Panc1 (cell line): ENCODE data around the gene SPARC. TPM values are rescaled to one million over a fixed set of nuclear protein-coding genes. Genes with fewer than 3 reads are reported as not detected.

Experiments
- ATAC-seq: fragments of 200-7000 bp; cut with Tn5 transposase; 2 replicates; pipeline ENCODE4 v1.9.1; 2020; ENCODE audit warnings: mild to moderate bottlenecking, moderate library complexity
- BruUV-seq: library from RNA; stranded (reverse); fragments of 400-500 nt; replicated peaks from 2 replicates; lab custom pipeline; 2021; lab: Mats Ljungman, UMichigan
- CTCF ChIA-PET: fragments of 300-600 bp; sonication (Branson Sonifier 250); formaldehyde crosslinking; loops from one replicate; lab custom pipeline; 2022; ENCODE audit warnings: antibody characterized with exemption; lab: Charles Lee
- POLR2A ChIA-PET: fragments of 300-600 bp; sonication (Branson Sonifier 250); formaldehyde crosslinking; loops from one replicate; lab custom pipeline; 2022; ENCODE audit warnings: antibody characterized with exemption; lab: Charles Lee
- DNase-seq: peaks from one replicate; pipeline ENCODE4 v3.0.0-alpha.2; 2010; ENCODE audit warnings: low read depth, low spot score
- H3K27ac ChIP-seq: 2 replicates; pipeline ENCODE4 v1.5.1; 2011; ENCODE audit warnings: mild to moderate bottlenecking, low read length, inconsistent platforms
- H3K27me3 ChIP-seq: fragments of 200-500 bp; sonication (Bioruptor generic); 2 replicates; pipeline ENCODE4 v1.6.0; 2014; ENCODE audit warnings: low read length, inconsistent platforms; ENCODE audit not compliant: control insufficient read depth, insufficient read depth
- H3K36me3 ChIP-seq: fragments of 200-500 bp; sonication (Bioruptor generic); 2 replicates; pipeline ENCODE4 v1.5.1; 2014; ENCODE audit warnings: inconsistent platforms, mild to moderate bottlenecking, low read length, moderate library complexity; ENCODE audit not compliant: control insufficient read depth, insufficient read depth
- H3K4me1 ChIP-seq: 2 replicates; pipeline ENCODE4 v1.5.1; 2011; ENCODE audit warnings: inconsistent platforms, mild to moderate bottlenecking, low read length, moderate library complexity; ENCODE audit not compliant: control insufficient read depth, insufficient read depth
- H3K4me3 ChIP-seq, 2 experiments: 2 replicates each; pipeline ENCODE4 v1.5.1; 2011 to 2012; ENCODE audit warnings: low read depth in 2 of 2, low read length in 2 of 2, mild to moderate bottlenecking in 2 of 2, inconsistent platforms in 1 of 2, moderate library complexity in 1 of 2
- H3K9me3 ChIP-seq: fragments of 200-500 bp; sonication (Bioruptor generic); 2 replicates; pipeline ENCODE4 v1.5.1; 2014; ENCODE audit warnings: low read depth, mild to moderate bottlenecking, inconsistent platforms, low read length, moderate library complexity; ENCODE audit not compliant: control insufficient read depth, insufficient read depth
- CTCF ChIP-seq: fragments of 450-650 bp; IDR thresholded peaks from 2 replicates; pipeline ENCODE4 v1.5.1; 2017; ENCODE audit warnings: mild to moderate bottlenecking
- POLR2AphosphoS5 ChIP-seq: IDR thresholded peaks from 2 replicates; pipeline ENCODE4 v1.6.1; 2012; ENCODE audit warnings: mild to moderate bottlenecking, low read depth, low read length, moderate library complexity
- REST ChIP-seq, 2 experiments: IDR thresholded peaks; 2 replicates each; pipeline ENCODE4 v1.6.1; 2011 to 2012; ENCODE audit warnings: low read depth in 2 of 2, control low read depth in 1 of 2, low read length in 1 of 2, mild to moderate bottlenecking in 1 of 2, moderate library complexity in 1 of 2; ENCODE audit not compliant: insufficient read depth in 1 of 2
- SIN3A ChIP-seq: IDR thresholded peaks from 2 replicates; pipeline ENCODE4 v1.6.1; 2012; ENCODE audit warnings: low read depth, mild to moderate bottlenecking, low read length, moderate library complexity, borderline replicate concordance; ENCODE audit not compliant: insufficient read depth
- TCF7L2 ChIP-seq: IDR thresholded peaks from 2 replicates; pipeline ENCODE4 v1.6.1; 2011; ENCODE audit warnings: mild to moderate bottlenecking, low read depth, low read length, inconsistent platforms
- in situ Hi-C: cut with HindIII; loops from 2 replicates; pipeline ENCODE4 v1.10.0; 2016; ENCODE audit warnings: low sequenced_read_pairs, low pct_unique_long_range_greater_than_20kb
- intact Hi-C: fragments of 100-400 bp; cut with micrococcal nuclease; formaldehyde crosslinking; loops from one replicate; pipeline ENCODE4 v1.10.0; 2022; ENCODE audit not compliant: unreplicated experiment
- total RNA-seq: library from RNA; stranded (reverse); gene quantifications from one replicate; pipeline ENCODE4 v1.2.1, GENCODE V29; 2021; ENCODE audit not compliant: unreplicated experiment

SPARC gene
- total RNA-seq, 1 experiment from 2014 or later: 228 TPM

- no peak for DNase-seq
- no peaks in the 10 kb centered on the region for H3K9me3 ChIP-seq
- BruUV-seq: no TSS peak
- ChIA-PET CTCF (no interaction called here), POLR2A (interaction anchor here (0.7 kb wide), 1 partner anchor 33 kb away, joined by 3 read pairs; no protein-coding TSS in a partner anchor)
- no peak overlapping the region for H3K4me3 ChIP-seq
- in situ Hi-C loops: no loop called here
- TF ChIP-seq SIN3A (no peak), CTCF (no peak), POLR2AphosphoS5 (no peak), REST (IDR thresholded peaks at IDR 0.05; ENCODE audit: insufficient read depth in 1 of 2, low read depth in 2 of 2, low read length in 1 of 2) (no peak), TCF7L2 (no peak)
- peak overlapping the region; percentile 75; the same call in 1 of the 2 replicates for H3K27ac ChIP-seq
- H3K27me3 ChIP-seq: no peaks in the 10 kb centered on the region
- H3K4me1 ChIP-seq: peaks cover 20% of the 10 kb centered on the region; the same call in 1 of the 2 replicates
- no peak for ATAC-seq
- no peaks in the 10 kb centered on the region for H3K36me3 ChIP-seq
- intact Hi-C loops: no loop called here
Observed at GRCh38 chr5:151703780-151704179, 17.1 kb upstream of the SPARC start.

GRCh38 chr5:151703227-151703626, 16.5 kb upstream of the SPARC start:
- ChIA-PET POLR2A (interaction anchor here (0.7 kb wide), 1 partner anchor 33 kb away, joined by 3 read pairs; no protein-coding TSS in a partner anchor), CTCF (no interaction called here)
- Histone ChIP-seq H3K4me3 (no peak overlapping the region), H3K4me1 (peaks cover 16% of the 10 kb centered on the region; the same call in 1 of the 2 replicates), H3K9me3 (no peaks in the 10 kb centered on the region), H3K36me3 (no peaks in the 10 kb centered on the region), H3K27me3 (no peaks in the 10 kb centered on the region), H3K27ac (peak overlapping the region; percentile 75)
- no TSS peak for BruUV-seq
- intact Hi-C loops (no loop called here), in situ Hi-C loops (no loop called here)
- ATAC-seq (no peak), DNase-seq (no peak)
- TF ChIP-seq SIN3A (no peak), REST (IDR thresholded peaks at IDR 0.05; ENCODE audit: insufficient read depth in 1 of 2, low read depth in 2 of 2, low read length in 1 of 2) (no peak), POLR2AphosphoS5 (no peak), TCF7L2 (no peak), CTCF (no peak)
